WTC11 (cell line): Measurements from ENCODE around the gene AGBL2. TPM values are rescaled to one million over a fixed set of nuclear protein-coding genes. Genes with fewer than 3 reads are reported as not detected.

Experiments used
- AFF4 ChIP-seq: sonication (generic); formaldehyde crosslinking; IDR thresholded peaks from 2 replicates; pipeline ENCODE4 v1.8.1; 2023; ENCODE audit warnings: mild to moderate bottlenecking, missing genetic modification reagents, borderline replicate concordance
- ARID4B ChIP-seq: sonication (generic); formaldehyde crosslinking; IDR thresholded peaks from 2 replicates; pipeline ENCODE4 v1.8.0; 2023; ENCODE audit warnings: missing genetic modification reagents, mild to moderate bottlenecking, borderline replicate concordance
- E2F5 ChIP-seq: sonication (generic); formaldehyde crosslinking; IDR thresholded peaks from 2 replicates; pipeline ENCODE4 v1.8.1; 2022; ENCODE audit warnings: mild to moderate bottlenecking, moderate library complexity, missing genetic modification reagents
- ELF4 ChIP-seq: sonication (generic); formaldehyde crosslinking; IDR thresholded peaks from 2 replicates; pipeline ENCODE4 v1.8.1; 2022; ENCODE audit warnings: low read depth, mild to moderate bottlenecking, moderate library complexity, missing genetic modification reagents
- ETV6 ChIP-seq: sonication (generic); formaldehyde crosslinking; IDR thresholded peaks from 2 replicates; pipeline ENCODE4 v1.8.1; 2022; ENCODE audit warnings: mild to moderate bottlenecking, missing genetic modification reagents
- FOXK1 ChIP-seq: sonication (generic); formaldehyde crosslinking; IDR thresholded peaks from 2 replicates; pipeline ENCODE4 v1.8.0; 2022; ENCODE audit warnings: mild to moderate bottlenecking, moderate library complexity, missing genetic modification reagents
- FOXP1 ChIP-seq: sonication (generic); formaldehyde crosslinking; IDR thresholded peaks from 2 replicates; pipeline ENCODE4 v1.8.0; 2022; ENCODE audit warnings: missing genetic modification reagents, mild to moderate bottlenecking, moderate library complexity, borderline replicate concordance
- HMGXB4 ChIP-seq: sonication (generic); formaldehyde crosslinking; IDR thresholded peaks from 2 replicates; pipeline ENCODE4 v1.8.1; 2023; ENCODE audit warnings: mild to moderate bottlenecking, moderate library complexity, missing genetic modification reagents
- IRF1 ChIP-seq: sonication (generic); formaldehyde crosslinking; IDR thresholded peaks from 2 replicates; pipeline ENCODE4 v1.8.0; 2023; ENCODE audit warnings: missing genetic modification reagents
- MYBL2 ChIP-seq: sonication (generic); formaldehyde crosslinking; IDR thresholded peaks from 2 replicates; pipeline ENCODE4 v1.8.1; 2023; ENCODE audit warnings: mild to moderate bottlenecking, moderate library complexity, missing genetic modification reagents
- NFE2L1 ChIP-seq: sonication (generic); formaldehyde crosslinking; IDR thresholded peaks from 2 replicates; pipeline ENCODE4 v1.8.1; 2023; ENCODE audit warnings: missing genetic modification reagents
- NR1H2 ChIP-seq: sonication (generic); formaldehyde crosslinking; IDR thresholded peaks from 2 replicates; pipeline ENCODE4 v1.9.0; 2021; ENCODE audit warnings: mild to moderate bottlenecking, moderate library complexity, missing genetic modification reagents
- SP1 ChIP-seq: sonication (generic); formaldehyde crosslinking; conservative IDR thresholded peaks from 2 replicates; pipeline ENCODE4 v1.8.1; 2022; ENCODE audit warnings: missing genetic modification reagents
- TCF7 ChIP-seq: sonication (generic); formaldehyde crosslinking; IDR thresholded peaks from 2 replicates; pipeline ENCODE4 v1.8.0; 2022; ENCODE audit warnings: mild to moderate bottlenecking, low read depth, missing genetic modification reagents, moderate library complexity
- TEAD1 ChIP-seq: sonication (generic); formaldehyde crosslinking; IDR thresholded peaks from 2 replicates; pipeline ENCODE4 v1.8.0; 2022; ENCODE audit warnings: mild to moderate bottlenecking, missing genetic modification reagents
- TP53 ChIP-seq: sonication (generic); formaldehyde crosslinking; IDR thresholded peaks from 2 replicates; pipeline ENCODE4 v1.8.1; 2023; ENCODE audit warnings: mild to moderate bottlenecking, missing genetic modification reagents
- USF1 ChIP-seq: sonication (generic); formaldehyde crosslinking; IDR thresholded peaks from 2 replicates; pipeline ENCODE4 v1.8.0; 2022; ENCODE audit warnings: mild to moderate bottlenecking, missing genetic modification reagents
- ZBTB21 ChIP-seq: sonication (generic); formaldehyde crosslinking; IDR thresholded peaks from 2 replicates; pipeline ENCODE4 v1.8.1; 2023; ENCODE audit warnings: mild to moderate bottlenecking, missing genetic modification reagents, borderline replicate concordance
- ZNF232 ChIP-seq: sonication (generic); formaldehyde crosslinking; IDR thresholded peaks from 2 replicates; pipeline ENCODE4 v1.8.0; 2022; ENCODE audit warnings: mild to moderate bottlenecking, missing genetic modification reagents
- ZNF263 ChIP-seq: sonication (generic); formaldehyde crosslinking; IDR thresholded peaks from 2 replicates; pipeline ENCODE4 v1.8.1; 2022; ENCODE audit warnings: low read depth, mild to moderate bottlenecking, moderate library complexity, missing genetic modification reagents
- ZNF317 ChIP-seq: sonication (generic); formaldehyde crosslinking; IDR thresholded peaks from 2 replicates; pipeline ENCODE4 v1.8.1; 2023; ENCODE audit warnings: low read depth, mild to moderate bottlenecking, moderate library complexity, missing genetic modification reagents, borderline replicate concordance
- ZNF396 ChIP-seq: fragments of 250-450 bp; sonication (Bioruptor Pico); IDR thresholded peaks from 2 replicates; pipeline ENCODE4 v1.8.0; 2021; ENCODE audit warnings: mild to moderate bottlenecking, moderate library complexity, borderline replicate concordance
- ZNF416 ChIP-seq: fragments of 250-450 bp; sonication (Bioruptor Pico); IDR thresholded peaks from 2 replicates; pipeline ENCODE4 v1.9.0; 2021; ENCODE audit warnings: mild to moderate bottlenecking, inconsistent platforms
- ZNF512 ChIP-seq: sonication (generic); formaldehyde crosslinking; IDR thresholded peaks from 2 replicates; pipeline ENCODE4 v1.8.1; 2022; ENCODE audit warnings: missing genetic modification reagents, borderline replicate concordance
- total RNA-seq: library from RNA; stranded (reverse); gene quantifications from 3 replicates; pipeline ENCODE4 v1.2.3, GENCODE V29; 2021

AGBL2 gene
- total RNA-seq, 1 experiment from 2014 or later, result 3.7 TPM

- TF ChIP-seq HMGXB4 (CRISPR knock-in tag), result peak; percentile 91; the same call in 1 of the 2 replicates
- peak; percentile 95 for TF ChIP-seq FOXP1 (CRISPR knock-in tag)
- peak; percentile 76; the same call in 1 of the 2 replicates for TF ChIP-seq TCF7
- TF ChIP-seq ELF4 (CRISPR knock-in tag), result 0 out of 2 replicates have a peak, but pooled peaks have one; percentile 50
- TF ChIP-seq USF1 (CRISPR knock-in tag), result peak; percentile 95
- TF ChIP-seq NFE2L1 (CRISPR knock-in tag), result peak; percentile 79; the same call in 1 of the 2 replicates
- 0 out of 2 replicates have a peak, but pooled peaks have one; percentile 37 for TF ChIP-seq ZNF317 (CRISPR knock-in tag)
- no peak for TF ChIP-seq ZNF396
- TF ChIP-seq ARID4B (CRISPR knock-in tag), result peak; percentile 92; the same call in 1 of the 2 replicates
- peak; percentile 83 for TF ChIP-seq TEAD1
- TF ChIP-seq SP1 (CRISPR knock-in tag), result peak; percentile 85
- TF ChIP-seq ZNF416, result 0 out of 2 replicates have a peak, but pooled peaks have one; percentile 62
- TF ChIP-seq FOXK1 (CRISPR knock-in tag), result peak; percentile 76; the same call in 1 of the 2 replicates
- no peak for TF ChIP-seq NR1H2 (CRISPR knock-in tag)
- TF ChIP-seq ETV6 (CRISPR knock-in tag), result peak; percentile 87
- peak; percentile 88; the same call in 1 of the 2 replicates for TF ChIP-seq E2F5
- no peak for TF ChIP-seq ZNF263 (CRISPR knock-in tag)
- peak; percentile 63; the same call in 1 of the 2 replicates for TF ChIP-seq TP53 (CRISPR knock-in tag)
- TF ChIP-seq AFF4, result 0 out of 2 replicates have a peak, but pooled peaks have one; percentile 53
- peak; percentile 89 for TF ChIP-seq MYBL2 (CRISPR knock-in tag)
- TF ChIP-seq ZNF512 (CRISPR knock-in tag), result no peak
- TF ChIP-seq ZBTB21, result peak; percentile 82; the same call in 1 of the 2 replicates
- no peak for TF ChIP-seq IRF1 (CRISPR knock-in tag)
- no peak for TF ChIP-seq ZNF232 (CRISPR knock-in tag)
These were observed 72.9 kb downstream of the AGBL2 start, which contains the start of gene MTCH2 (continued) for GRCh38 chr11:47642099-47642855.
